Measurements from ENCODE around the gene RBM28. TPM values are rescaled to one million over a fixed set of nuclear protein-coding genes. Genes with fewer than 3 reads are reported as not detected.

RBM28 gene
- polyA plus RNA-seq, 1 donor: 43.3 TPM

DNA sequence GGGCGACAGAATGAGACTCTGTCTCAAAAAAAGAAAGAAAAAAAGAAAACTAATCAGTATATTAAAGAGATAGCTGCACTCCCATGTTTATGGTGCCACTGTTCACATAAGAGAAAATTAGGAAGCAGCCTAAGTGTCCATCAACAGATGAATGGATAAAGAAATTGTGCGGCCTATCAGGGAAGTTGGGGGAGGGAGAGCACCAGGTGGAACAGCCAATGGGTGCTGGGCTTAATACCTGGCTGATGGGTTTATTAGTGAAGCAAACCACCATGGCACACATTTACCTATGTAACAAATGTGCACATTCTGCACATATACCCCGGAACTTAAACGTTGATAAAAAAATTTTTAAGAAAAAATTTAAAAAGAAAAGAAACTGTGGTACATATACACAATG lies 26.8 kb upstream of the RBM28 start:
- DNase-seq: no peak

DNA sequence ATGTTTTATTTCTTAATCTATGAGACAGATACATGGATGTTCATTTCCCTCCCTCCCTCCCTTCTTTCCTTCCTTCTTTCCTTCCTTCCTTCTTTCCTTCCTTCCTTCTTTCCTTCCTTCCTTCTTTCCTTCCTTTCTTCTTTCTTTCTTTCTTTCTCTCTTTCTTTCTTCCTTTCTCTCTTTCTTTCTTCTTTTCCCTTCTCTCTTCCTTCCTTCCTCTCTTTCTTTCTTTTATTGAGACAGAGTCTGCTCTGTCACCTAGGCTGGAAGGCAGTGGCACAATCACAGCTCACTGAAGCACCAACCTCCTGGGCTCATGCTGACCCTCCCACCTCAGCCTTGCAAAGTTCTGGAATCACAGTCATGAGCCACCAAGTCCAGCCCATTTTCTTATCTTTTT lies 23.3 kb upstream of the RBM28 start:
- no peak for DNase-seq

DNA sequence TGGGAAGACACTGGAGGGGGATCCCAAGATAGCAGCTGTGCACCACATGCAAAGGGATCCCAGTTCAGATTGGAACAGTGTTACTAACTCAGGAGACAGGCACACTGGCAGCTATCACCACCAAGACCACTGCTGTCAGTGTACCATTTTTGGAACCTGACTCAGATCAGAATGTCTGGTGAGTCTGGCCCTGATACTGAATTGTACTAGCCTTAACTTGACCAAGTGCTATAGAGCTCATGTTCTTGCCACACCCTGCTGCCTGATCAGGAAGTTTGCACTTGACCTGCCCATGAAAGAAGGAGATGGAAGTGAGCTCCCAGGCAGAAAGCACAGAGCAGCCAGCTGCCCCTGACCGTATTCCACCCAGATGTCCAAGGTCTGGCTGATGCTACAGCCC lies 22.6 kb upstream of the RBM28 start:
- DNase-seq: no peak

DNA sequence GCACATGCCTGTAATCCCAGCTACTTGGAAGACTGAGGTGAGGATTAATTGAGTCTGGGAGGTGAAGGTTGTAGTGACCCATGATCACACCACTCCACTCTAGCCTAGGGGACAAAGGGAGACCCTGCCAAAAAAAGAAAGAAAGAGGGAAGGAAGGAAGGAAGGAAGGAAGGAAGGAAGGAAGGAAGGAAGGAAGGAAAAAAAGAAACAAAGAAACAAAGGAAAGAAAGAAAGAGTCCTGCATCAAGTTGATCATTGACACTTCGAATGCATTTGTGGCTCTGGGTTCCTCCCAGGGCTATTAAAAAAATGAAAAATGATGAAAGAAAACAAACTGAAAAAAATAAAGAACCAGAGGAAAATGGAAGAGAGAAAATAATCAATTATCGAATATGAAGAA lies 21.7 kb upstream of the RBM28 start:
- DNase-seq: no peak

DNA sequence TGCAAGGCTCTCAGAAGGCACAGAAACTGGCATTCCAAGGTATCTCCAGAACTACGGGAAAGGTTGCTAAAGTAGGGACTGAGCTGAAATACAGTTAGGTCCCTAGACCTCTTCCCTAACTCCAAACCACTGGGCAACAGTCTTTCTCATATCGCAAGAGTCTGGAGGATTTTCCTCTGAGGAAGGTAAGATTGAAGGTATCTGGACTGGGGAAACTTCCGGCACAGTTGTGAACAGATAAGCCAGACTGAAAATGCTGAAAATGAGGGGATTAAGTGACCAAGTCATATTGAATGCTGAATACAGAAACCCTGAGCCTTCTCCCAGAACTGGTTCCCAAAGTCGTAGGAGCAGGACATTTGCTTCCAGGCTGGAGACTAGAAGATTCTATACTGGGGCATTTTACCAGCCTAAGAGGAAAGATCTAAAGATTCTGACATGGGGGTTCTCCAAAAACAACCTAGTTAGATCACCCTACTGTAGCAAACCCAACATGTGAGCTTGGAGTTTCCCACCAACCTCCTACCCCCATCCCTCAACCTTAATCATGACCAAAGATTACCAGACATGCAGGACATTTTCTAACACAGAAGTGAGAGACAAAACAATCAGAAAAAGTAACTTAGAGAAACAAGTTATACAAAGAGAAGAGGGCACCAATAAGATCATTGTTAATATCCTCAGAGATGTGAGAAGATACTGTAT lies 20.6 kb upstream of the RBM28 start:
- no peak for DNase-seq

DNA sequence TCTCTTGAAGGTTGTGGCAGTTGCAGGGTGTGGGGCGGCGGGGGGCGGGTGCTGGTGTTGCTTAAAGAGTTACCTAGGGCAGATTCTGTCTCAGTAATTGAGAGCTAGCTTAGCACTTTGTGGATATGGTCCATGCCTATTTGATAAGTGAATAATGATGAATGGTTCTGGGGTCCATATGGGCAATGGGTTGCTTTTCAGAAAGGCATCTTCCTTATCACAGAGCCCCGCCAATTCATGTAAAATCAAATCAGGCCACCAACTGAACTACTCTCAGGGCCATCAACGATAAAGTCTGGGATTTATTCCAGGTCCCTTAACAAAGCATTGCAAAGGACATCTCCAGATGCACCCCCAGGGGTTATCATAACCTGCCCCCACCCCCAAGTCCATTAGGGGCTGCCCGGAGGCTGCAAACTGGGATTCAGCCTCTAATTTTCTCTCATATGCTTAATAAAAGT lies 19.6 kb upstream of the RBM28 start:
- no peak for DNase-seq

DNA sequence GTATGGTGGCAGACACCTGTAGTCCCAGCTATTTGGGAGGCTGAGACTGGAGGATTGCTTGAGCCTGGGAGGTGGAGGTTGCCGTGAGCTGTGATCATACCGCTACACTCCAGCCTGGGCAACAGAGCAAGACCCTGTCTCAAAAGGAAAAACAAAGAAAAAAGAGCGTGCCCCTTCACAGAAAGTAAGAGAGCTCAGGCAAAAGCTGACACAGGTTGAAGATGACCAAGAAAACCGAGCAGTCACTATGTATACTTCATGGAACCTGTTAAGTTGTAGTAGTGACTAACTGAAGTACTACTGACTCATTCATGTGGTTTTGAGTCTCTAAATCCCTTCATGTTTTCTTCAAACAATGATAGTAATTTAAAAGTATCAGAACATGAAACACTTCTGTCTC lies 19.0 kb upstream of the RBM28 start:
- no peak for DNase-seq

DNA sequence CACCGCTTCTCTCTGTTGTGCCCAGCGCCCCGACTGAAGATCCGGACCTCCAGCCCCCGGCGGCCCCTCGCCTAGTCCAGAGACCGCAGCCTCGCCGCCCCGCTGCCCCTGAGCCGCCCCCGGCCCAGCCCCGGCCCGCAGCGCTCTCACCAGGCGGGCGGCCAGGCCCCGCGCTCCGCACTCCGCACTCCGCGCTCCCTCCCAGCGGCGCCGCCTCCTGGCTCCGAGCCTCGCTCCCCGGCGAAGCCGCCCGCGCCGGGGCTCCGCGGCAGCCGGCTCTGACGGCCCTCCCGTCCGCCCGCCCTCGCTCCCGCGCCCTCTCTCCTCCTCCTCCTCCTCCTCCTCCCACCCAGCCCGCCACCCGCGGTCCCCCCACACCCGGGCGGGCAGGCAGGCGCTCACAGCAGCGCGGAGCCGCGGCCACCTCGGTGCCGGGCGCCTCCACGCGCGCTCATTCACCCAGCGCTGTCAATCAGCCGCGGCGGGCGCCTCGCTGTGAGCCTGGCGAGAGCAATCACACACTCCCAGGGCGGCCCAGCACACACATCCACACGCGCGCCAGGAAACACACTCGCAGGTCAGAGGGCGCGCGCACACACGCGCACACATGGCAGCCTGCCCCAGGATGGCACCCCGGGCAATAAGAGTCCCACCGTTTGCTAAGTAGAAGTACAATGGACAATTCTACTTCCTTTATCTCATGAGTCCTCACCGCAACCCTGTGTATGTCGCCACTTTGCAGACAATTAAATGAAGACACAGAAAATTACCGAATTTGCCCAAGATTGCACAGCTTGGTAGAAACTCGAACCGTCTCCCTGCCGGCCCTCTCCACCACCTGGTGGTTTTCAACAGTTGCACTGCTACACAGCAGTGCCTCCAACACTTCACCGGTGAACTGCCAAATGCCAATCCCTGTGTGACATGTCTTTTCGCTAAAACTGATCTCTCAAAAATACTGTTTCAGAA lies 18.0 kb upstream of the RBM28 start, which contains the start of gene PRRT4:
TSS of gene PRRT4 (minus strand) at position 280 of the 969 bp plus-strand sequence.
- no peak for DNase-seq

DNA sequence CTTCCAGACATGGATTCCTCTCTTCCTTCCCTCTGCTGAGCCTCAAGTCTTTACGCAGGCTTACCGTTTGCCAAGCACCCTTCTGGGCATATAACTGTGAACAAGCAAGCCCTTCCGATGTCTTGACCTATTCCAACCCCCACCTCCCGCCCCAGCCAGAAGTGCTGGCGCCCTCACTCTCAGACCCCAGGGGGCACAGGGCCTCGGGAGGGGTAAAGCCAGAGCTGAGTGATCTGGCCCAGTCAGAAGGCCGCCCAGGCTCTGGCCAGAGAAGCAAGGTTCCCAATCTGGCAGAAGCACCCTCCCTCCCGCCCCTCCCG lies 16.6 kb upstream of the RBM28 start:
- no peak for DNase-seq

DNA sequence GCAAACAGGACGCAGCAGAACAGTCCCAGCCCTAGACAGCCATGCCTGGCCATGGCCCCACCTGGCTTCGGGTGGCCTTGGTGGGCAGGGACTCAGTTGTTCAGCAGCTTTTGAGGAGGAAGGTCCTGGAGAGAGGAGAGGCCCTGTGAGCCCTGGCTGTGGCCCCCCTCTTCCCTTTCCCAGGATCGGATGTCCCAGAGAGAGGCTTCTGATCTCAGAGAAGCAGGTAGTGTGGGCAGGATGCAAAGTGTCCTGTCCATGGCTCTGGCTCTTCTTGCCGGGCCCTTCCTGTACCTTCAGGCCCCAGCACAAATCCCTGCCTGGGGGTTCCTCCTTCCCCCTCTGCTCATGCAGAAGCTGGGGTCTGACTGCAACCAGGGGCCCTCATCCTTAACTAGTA lies 16.2 kb upstream of the RBM28 start:
- DNase-seq: no peak

DNA sequence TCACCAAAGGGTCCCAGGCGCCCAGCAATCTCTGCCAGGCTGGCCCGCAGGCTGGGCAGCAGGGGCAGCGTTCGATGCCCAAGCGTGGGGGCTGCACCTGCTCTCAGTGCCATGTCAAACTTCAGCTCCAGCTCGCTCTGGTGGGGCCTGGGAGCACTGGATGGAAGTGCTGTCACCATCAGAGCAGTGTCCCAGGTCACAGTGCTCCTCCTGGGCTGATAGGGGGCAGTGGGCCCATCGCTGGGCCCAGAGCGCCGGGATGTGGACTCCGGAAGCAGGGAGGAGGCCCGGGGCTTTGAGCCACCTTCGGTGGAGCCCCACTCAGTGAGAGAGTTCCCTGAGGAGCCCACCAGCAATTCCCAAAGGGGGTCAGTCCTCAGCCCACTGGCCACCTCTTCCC lies 15.6 kb upstream of the RBM28 start:
- no peak for DNase-seq

DNA sequence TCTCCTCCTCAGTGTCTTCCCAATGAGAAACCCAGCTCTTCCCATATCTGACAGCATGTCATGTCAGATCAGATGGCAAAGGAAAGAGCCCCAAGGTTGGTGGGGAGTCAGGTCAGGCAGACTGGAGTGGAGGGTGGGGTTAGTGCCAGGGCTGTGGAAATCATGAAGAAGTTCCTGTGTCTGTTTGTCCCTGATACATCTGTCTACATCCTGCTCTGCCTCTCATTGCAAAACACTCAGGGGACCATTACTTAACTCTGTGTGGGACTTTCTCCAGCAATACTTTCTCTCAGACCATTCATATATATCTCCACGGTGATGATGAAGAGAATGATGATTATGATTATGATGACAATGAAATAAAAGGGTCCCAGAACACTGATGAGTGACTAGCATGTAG lies 14.5 kb upstream of the RBM28 start:
- no peak for DNase-seq

DNA sequence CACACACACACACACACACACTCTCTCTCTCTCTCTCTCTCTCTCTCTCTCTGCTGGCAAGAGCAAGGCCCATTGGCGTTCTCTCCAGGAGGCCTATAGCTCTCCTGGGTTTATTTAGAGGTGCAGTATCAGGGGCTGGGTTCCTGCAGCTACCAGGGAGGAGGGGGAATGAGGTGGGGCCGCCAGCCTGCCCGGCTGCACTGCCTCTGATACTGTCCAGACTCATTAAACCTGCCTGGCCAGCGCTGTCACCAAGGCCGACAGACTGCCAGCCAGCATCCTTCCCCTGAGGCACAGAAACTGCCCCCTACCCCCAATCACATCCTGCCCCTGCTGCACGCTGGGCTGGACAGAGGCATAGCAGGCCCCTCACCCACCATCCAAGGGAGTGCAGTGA lies 13.5 kb upstream of the RBM28 start:
- no peak for DNase-seq

DNA sequence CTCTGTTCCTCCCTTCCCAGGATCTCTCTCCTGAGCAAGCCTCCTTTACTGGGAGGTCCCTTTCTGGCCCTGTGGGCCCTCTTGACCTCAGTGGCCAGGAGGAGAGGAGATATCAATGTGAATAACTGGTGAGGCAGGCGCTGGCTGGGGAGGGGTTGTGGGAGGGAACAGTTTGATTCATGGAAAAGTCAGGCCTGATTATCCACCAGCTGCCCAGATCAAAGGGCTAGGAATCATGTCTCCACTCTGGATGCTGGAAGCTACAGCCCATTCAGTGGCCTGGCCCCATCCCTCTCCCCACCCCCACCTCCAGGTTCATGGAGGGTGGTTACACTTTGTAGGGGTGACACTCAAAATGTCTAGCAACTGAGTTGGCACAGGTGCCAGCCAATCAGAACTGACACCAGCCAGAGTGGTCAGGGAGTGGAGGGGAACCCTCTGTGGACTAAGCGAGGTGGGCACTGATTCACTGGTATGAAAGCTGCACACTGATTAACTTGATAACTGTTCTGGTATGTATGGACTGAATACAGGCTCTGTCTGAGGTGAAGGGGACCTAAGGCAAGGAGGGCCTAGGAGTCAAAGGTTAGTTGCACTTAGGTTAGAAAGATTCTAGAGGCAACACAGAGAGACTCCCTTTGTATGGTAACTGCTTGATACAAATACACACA lies 13.0 kb upstream of the RBM28 start:
- no peak for DNase-seq

DNA sequence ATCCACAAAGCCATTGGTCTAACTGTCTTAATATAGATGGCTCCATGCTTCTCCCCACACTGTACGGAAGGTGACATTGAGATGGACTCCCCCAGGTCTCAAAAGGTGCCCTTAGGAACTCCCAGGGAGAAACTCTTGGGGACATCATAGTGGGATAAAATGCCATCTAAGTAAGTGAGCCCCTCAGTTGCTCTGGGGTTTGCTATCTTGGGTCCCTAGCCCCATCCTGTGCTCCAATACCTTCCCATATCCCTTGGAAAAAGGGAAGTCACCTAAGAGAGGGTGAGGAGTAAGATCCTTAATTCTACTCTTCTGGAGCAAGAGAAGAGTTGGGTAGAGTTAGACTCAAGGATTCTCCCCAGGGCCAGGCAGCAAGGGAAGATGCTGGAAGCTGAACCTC lies 9.9 kb upstream of the RBM28 start:
- DNase-seq: no peak

DNA sequence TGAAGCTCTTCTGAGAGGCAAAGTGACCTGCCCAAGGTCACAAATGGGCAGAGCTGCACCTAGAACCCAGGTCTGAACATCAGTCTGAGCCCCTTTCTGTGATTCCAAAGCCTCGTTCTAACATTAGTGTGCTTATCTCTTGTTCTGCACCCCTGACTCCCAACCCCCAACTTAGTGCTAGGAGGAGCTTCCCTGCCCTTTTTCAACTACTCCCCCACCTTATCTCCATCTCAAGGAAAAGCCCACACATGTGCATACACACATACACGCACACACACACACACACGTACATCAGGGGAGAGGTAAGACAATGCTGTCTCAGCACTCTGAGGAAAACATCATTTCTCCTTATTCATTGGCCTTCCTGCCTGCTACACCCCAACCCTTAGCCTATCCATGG lies 9.5 kb upstream of the RBM28 start:
- no peak for DNase-seq

DNA sequence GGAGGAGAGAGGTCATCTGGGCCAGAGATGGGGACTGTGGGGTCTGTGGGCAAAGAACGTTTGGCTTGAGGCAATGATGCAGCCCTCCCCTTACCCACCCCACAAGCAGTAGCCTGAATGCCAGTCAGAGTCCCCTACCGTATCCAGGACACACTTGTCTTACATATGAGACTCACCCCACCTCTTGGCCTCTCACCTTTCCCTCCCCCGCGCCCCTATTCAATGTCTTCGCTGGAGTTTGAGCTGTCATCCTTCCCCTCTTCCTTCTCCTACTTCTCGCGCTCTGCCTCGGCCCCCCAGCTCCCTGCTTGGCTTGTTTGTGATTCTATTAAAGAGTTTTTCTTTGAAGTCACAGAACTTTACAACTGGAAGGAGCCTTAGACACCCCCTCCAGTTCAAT lies 8.9 kb upstream of the RBM28 start:
- DNase-seq: no peak

DNA sequence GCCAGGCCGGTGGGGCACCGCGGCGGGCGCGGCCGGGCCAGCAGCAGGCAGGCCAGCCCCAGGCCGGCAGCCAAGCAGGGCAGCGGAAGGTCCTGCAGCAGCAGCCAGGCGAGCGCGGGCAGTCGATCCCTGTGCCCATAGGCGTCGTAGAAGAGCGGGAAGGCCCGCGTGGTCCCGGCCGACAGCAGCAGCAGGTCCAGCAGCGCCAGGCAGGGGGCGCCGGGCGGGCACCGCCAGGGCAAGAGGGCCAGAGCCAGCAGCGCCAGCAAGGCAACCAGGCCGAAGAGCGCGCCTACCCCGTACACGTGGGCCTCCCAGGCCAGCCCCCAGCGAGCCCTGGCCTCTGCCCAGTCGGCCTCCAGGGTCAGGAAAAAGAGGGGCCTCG lies 8.4 kb upstream of the RBM28 start:
- DNase-seq: no peak

DNA sequence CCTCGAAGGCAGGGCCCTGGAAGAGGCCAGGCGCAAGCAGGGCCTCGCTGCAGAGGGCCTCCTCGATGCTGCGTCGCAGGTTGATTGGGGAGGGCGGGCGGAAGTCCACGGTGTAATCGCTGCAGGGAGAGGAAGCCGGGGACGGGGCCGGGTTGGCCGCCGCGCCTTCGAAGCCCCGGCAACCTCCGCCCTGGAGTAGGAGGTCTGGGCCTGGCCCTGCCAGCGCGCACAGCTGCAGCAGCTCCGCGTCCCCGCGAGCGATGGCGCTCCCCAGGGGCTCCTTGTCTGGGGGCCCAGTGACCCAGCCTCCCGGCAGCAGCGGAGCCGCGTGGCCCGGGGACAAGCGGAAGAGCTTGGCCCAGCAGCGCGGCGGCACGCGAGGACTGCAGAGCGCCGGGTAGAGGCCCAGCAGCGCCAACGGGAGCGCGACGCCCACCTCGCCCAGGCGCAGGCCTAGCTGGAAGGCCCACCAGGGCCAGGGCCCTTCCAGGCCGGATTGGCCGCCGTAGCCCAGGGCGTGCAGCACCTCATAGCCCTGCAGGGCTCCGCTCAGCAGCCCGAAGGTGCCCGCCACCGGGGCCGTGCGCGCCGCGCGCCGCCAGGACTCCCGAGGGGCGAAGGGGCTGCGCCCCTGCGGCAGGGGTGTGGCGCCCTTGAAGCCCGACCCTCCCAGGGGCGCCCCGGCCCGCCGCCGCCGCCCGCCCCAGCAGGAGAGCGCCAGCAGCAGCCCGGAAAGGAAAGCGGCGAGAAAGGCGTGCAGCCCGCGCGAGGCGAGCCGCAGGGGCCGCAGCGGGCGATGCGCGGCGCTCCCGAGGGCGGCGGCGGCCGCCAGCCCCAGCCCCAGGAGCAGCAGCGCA lies 7.8 kb upstream of the RBM28 start:
- DNase-seq: no peak

DNA sequence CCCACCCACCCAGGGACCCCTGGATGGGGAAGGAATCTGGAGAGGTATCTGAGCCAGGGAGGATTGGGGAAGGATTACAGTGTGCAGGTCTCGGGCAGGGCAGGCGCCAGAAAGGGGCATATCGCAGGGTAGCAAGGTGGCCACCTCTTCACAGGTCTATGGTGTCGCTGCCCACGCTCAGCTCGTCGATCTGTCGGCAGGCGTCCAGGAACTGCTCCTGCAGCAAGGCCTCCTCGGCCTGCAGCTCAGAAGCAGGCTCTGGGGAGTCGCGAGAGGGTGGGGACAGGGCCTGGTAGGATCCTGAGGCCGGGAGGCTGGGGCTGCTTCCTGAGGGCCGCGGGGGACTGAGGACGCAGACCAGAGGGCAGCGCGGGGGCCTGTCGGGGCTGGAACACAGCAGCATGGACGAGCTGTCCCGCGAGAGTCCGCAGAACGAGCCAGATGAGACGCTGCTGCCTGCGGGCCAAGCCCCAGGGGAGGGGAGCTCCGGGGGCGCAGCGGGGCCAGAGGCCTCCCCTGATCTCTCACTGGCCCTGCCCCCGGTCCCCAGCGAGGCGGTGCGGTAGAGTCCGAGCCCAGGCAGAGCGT lies 7.1 kb upstream of the RBM28 start:
- no peak for DNase-seq

DNA sequence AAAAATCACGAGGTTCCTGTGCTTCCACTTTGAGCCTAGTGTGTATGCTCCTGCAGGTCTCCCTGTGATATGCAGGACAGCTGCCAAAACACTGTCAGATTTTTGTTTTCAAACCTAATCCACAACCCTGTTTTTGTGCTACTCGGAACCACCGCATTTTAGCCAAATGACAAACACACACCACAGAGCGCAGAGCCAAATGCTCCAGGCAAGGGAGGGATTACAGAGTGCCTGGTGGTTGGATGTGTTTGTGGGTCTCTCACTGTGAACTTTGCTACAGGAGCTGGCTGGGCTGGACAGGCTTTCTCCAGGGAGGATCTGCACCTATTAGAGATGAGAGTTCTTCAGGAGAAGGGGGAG lies 5.7 kb upstream of the RBM28 start:
- no peak for DNase-seq

DNA sequence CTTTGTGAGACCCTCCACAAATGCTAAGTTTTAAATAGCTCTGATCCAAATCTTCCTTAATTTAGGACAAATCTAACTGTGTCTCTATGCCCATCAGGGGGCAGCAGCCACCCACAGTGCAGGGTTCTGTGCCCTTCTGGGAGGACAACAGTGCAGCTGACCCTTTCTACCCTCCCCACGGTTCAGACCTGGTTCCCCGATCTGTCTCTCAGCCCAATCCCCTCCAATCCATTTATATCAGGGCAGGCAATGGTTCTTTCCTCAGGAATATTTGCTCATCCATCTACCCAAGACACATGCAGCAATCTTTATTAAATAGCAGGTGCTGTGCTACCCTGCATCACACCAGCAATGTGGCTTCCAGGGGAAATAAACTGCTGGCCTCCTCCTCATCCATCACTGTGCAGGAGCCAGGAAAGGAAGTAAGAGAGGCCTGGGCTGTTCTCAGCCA lies 4.0 kb upstream of the RBM28 start:
- no peak for DNase-seq

Data from hindlimb muscle (tissue), 1 donor.